ENCODE measurements around the gene HS1BP3. TPM values are rescaled to one million over a fixed set of nuclear protein-coding genes. Genes with fewer than 3 reads are reported as not detected.
A peak's percentile ranks its signal among the peaks of the same experiment; 100 is the strongest.

HS1BP3 gene
- total and polyA plus RNA-seq, 2 of the 4 experiments (the other 2 are of a cell fraction) = 9.0 to 14.8 TPM

- H3K4me2 ChIP-seq (ENCODE audit: low read depth, low read length) = no peak overlapping the region
- peaks cover 6% of the 10 kb centered on the region for H3K9me1 ChIP-seq (ENCODE audit: insufficient read depth, low read length)
- no peaks in the 10 kb centered on the region for H3K9me3 ChIP-seq (ENCODE audit: control insufficient read depth, insufficient read depth, low read length)
- intact Hi-C loops (cut with micrococcal nuclease) (no loop called here), dilution Hi-C loops (cut with HindIII; ENCODE audit: low sequenced_read_pairs, unreplicated experiment) (no loop called here), in situ Hi-C loops (cut with MboI; ENCODE audit: low sequenced_read_pairs) (loop anchor here (25.0 kb wide), 1 partner anchor 1109 kb away; no protein-coding TSS in a partner anchor)
- H2BK15ac ChIP-seq (ENCODE audit: low read depth, low read length) = no peak overlapping the region
- peaks cover 9% of the 10 kb centered on the region for H3K4me1 ChIP-seq (ENCODE audit: control insufficient read depth, insufficient read depth, low read length)
- peaks cover 2% of the 10 kb centered on the region; the same call in 1 of the 2 replicates for H4K20me1 ChIP-seq (ENCODE audit: insufficient read depth, low read length)
- no peak overlapping the region for H4K8ac ChIP-seq (ENCODE audit: low read depth in 2 of 2, low read length in 2 of 2)
- no peak for DNase-seq
- no peak overlapping the region for H3K18ac ChIP-seq (ENCODE audit: low read depth, low read length)
- no peak overlapping the region for H4K91ac ChIP-seq (ENCODE audit: insufficient read depth, low read depth, low read length)
- no peak overlapping the region for H3K4me3 ChIP-seq (ENCODE audit: insufficient read depth, low read depth, low read length)
- TF ChIP-seq USF2 (IDR thresholded peaks at IDR 0.05; ENCODE audit: low read depth, low read length) (no peak), CEBPB (IDR thresholded peaks at IDR 0.05; ENCODE audit: low read depth, low read length) (no peak), POLR2A (IDR thresholded peaks at IDR 0.05; ENCODE audit: low read depth, low read length) (no peak), BHLHE40 (IDR thresholded peaks at IDR 0.05; ENCODE audit: low read depth, low read length) (no peak), RFX5 (IDR thresholded peaks at IDR 0.05; ENCODE audit: low read depth, low read length) (no peak), NFE2L2 (IDR thresholded peaks at IDR 0.05; ENCODE audit: low read depth, low read length) (no peak), ELK1 (IDR thresholded peaks at IDR 0.05; ENCODE audit: borderline replicate concordance, low read depth, low read length) (no peak), RCOR1 (IDR thresholded peaks at IDR 0.05; ENCODE audit: insufficient replicate concordance, low read length) (no peak), FOS (IDR thresholded peaks at IDR 0.05; ENCODE audit: low read depth, low read length) (no peak), MXI1 (IDR thresholded peaks at IDR 0.05; ENCODE audit: borderline replicate concordance, low read depth, low read length) (no peak), MAFK (IDR thresholded peaks at IDR 0.05; ENCODE audit: low read depth, low read length) (no peak)
- H3K23ac ChIP-seq (ENCODE audit: low read depth, low read length) = no peak overlapping the region
- peaks cover 10 to 22% of the 10 kb centered on the region in 2 experiments; a peak in 3 of 4 replicates for H3K79me1 ChIP-seq (ENCODE audit: low read depth in 1 of 2, low read length in 2 of 2)
- no peak overlapping the region for H3K9ac ChIP-seq (ENCODE audit: low read depth, low read length)
- H2BK120ac ChIP-seq (ENCODE audit: low read depth, low read length) = no peak overlapping the region
- no peak overlapping the region for H2AK5ac ChIP-seq (ENCODE audit: low read depth, low read length)
- CTCF ChIA-PET = no interaction called here
- no peak for ATAC-seq (ENCODE audit: low read depth)
- BruUV-seq (replicated peaks) = no TSS peak
- no peak overlapping the region for H2AK9ac ChIP-seq (replicated peaks; ENCODE audit: low read depth, low read length, poor library complexity)
- no peak overlapping the region for H2BK20ac ChIP-seq (ENCODE audit: low read depth, low read length)
- no peak overlapping the region for H4K5ac ChIP-seq (ENCODE audit: low read depth, low read length)
- H3K56ac ChIP-seq (ENCODE audit: extremely low read depth, insufficient read depth, low read length) = no peak overlapping the region
- peaks cover 29% of the 10 kb centered on the region for H3K27me3 ChIP-seq (ENCODE audit: control insufficient read depth, insufficient read depth, low read length)
- no peaks in the 10 kb centered on the region for H3K36me3 ChIP-seq (ENCODE audit: control insufficient read depth, insufficient read depth, low read length)
- WGBS, 2 experiments (ENCODE audit: extremely low coverage in 2 of 2, insufficient read length in 1 of 2) = 89% methylated on average over 7 of the region's 11 CpGs; no CpG with 5 or more reads in 1 of the 2 experiments
- POLR2A ChIA-PET (ENCODE audit: unreplicated experiment) = no interaction called here
- peak overlapping the region; percentile 54 for H2AFZ ChIP-seq (replicated peaks; ENCODE audit: low read length, poor library complexity)
- H3K14ac ChIP-seq (replicated peaks; ENCODE audit: low read depth, low read length) = no peak overlapping the region
- H2BK5ac ChIP-seq (ENCODE audit: low read depth, low read length, poor library complexity, severe bottlenecking) = no peak overlapping the region
- no peak overlapping the region for H3K27ac ChIP-seq (ENCODE audit: insufficient read depth, low read length)
- no peak overlapping the region for H3K4ac ChIP-seq (ENCODE audit: low read depth, low read length)
Measured at GRCh38 chr2:20652673-20653575, 2.0 kb upstream of the HS1BP3 start.
